Measurements from ENCODE around the gene DIRAS1. TPM values are rescaled to one million over a fixed set of nuclear protein-coding genes. Genes with fewer than 3 reads are reported as not detected.

DIRAS1 gene
- total RNA-seq, 1 donor from 2014 or later, result 0.23 TPM

- intact Hi-C loops (cut with micrococcal nuclease), result no loop called here
Measured at GRCh38 chr19:2755811-2756210, 34.6 kb upstream of the DIRAS1 start.

- intact Hi-C loops (cut with micrococcal nuclease), result no loop called here
Measured at GRCh38 chr19:2755448-2755705, 34.2 kb upstream of the DIRAS1 start.

GRCh38 chr19:2754659-2755447 is 33.7 kb upstream of the DIRAS1 start:
- intact Hi-C loops (cut with micrococcal nuclease), result no loop called here

- intact Hi-C loops (cut with micrococcal nuclease), result no loop called here
Measured at GRCh38 chr19:2751438-2751830, 30.3 kb upstream of the DIRAS1 start.

- intact Hi-C loops (cut with micrococcal nuclease), result no loop called here
Measured at GRCh38 chr19:2750808-2751437, 29.8 kb upstream of the DIRAS1 start.

- intact Hi-C loops (cut with micrococcal nuclease), result loop anchor here (5.0 kb wide), 1 partner anchor 270 kb away; the partner anchor contains the start of gene GADD45B
Measured at GRCh38 chr19:2747349-2747748, 26.2 kb upstream of the DIRAS1 start.

GRCh38 chr19:2744113-2744512 is 22.9 kb upstream of the DIRAS1 start:
- intact Hi-C loops (cut with micrococcal nuclease), result no loop called here

GRCh38 chr19:2743099-2743498 is 21.9 kb upstream of the DIRAS1 start:
- intact Hi-C loops (cut with micrococcal nuclease), result no loop called here

GRCh38 chr19:2740314-2740656 is 19.1 kb upstream of the DIRAS1 start:
- intact Hi-C loops (cut with micrococcal nuclease), result loop anchor here (1.0 kb wide), 1 partner anchor 43 kb away; the partner anchor contains the start of gene SGTA

GRCh38 chr19:2739602-2740313 is 18.6 kb upstream of the DIRAS1 start, which contains the start of gene SLC39A3:
TSS of gene SLC39A3 (minus strand) at chr19:2740017. CDS start at chr19:2737257, 2,760 bp downstream.
- intact Hi-C loops (cut with micrococcal nuclease), result loop anchor here (1.0 kb wide), 1 partner anchor 44 kb away; the partner anchor contains the start of gene SGTA

- intact Hi-C loops (cut with micrococcal nuclease), result no loop called here
Measured at GRCh38 chr19:2736550-2737190, 15.5 kb upstream of the DIRAS1 start.

- intact Hi-C loops (cut with micrococcal nuclease), result no loop called here
Measured at GRCh38 chr19:2735374-2735773, 14.2 kb upstream of the DIRAS1 start.

GRCh38 chr19:2734589-2735288 is 13.6 kb upstream of the DIRAS1 start:
- intact Hi-C loops (cut with micrococcal nuclease), result no loop called here

GRCh38 chr19:2733930-2734588 is 12.9 kb upstream of the DIRAS1 start:
- intact Hi-C loops (cut with micrococcal nuclease), result no loop called here

GRCh38 chr19:2732883-2733282 is 11.7 kb upstream of the DIRAS1 start:
- intact Hi-C loops (cut with micrococcal nuclease), result no loop called here

- intact Hi-C loops (cut with micrococcal nuclease), result no loop called here
Measured at GRCh38 chr19:2732157-2732725, 11.1 kb upstream of the DIRAS1 start.

- intact Hi-C loops (cut with micrococcal nuclease), result no loop called here
Measured at GRCh38 chr19:2731181-2731995, 10.2 kb upstream of the DIRAS1 start.

GRCh38 chr19:2729943-2730818 is 9.0 kb upstream of the DIRAS1 start:
- intact Hi-C loops (cut with micrococcal nuclease), result no loop called here
